NCI-H524 treated with DMSO at 0.1 percent for 48 hours (cell line): ENCODE measurements around the gene MUC2.

Experiments
- DNase-seq: peaks from one replicate; lab custom pipeline; 2025; lab: John Stamatoyannopoulos, UW

Gene MUC2

GRCh38 chr11:1072116-1072820 lies 2.4 kb upstream of the MUC2 start:
- no peak for DNase-seq

DNA sequence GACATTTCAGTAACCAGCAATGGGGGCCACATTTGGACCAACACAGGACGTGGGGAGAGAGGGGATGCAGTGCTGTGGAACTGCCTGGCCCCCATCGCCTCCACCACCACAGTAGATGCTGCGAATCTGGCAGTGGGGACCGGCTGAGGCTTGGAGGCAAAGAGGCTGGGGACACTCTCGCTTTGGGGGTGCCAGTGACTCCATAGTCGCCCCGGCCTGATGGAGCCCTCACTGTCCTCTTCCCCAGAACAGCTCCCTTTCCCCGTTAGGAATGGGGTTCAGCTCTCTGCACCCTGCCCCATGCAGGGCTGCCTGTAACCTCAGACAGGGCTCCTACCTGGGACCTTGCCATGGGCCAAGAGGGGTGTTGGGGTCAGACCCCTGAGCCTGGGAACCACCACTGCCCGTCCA lies 1.8 kb upstream of the MUC2 start:
- no peak for DNase-seq

- no peak for DNase-seq
Measured at GRCh38 chr11:1073261-1073724, 1.4 kb upstream of the MUC2 start.

- no peak for DNase-seq
Measured at GRCh38 chr11:1073851-1074243, 827 bp upstream of the MUC2 start.

DNA sequence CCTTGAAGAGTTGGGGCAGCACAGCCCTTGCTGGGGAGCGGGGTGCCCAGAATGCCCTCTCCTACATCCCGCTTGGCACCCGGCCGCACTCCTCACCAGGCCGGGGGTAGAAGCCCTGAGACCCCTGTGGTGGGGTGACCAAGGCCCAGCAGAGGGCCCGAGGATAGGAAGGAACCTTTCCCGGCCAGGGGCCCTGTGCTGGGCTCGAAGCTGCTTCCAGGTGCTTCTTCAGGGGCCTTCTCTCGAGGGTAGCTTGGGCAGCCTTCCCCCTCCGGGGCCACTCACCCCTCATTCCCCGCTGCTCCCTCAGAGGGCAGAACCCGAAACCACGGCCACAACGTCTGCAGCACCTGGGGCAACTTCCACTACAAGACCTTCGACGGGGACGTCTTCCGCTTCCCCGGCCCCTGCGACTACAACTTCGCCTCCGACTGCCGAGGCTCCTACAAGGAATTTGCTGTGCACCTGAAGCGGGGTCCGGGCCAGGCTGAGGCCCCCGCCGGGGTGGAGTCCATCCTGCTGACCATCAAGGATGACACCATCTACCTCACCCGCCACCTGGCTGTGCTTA lies 752 bp downstream of the MUC2 start:
- DNase-seq: no peak

DNA sequence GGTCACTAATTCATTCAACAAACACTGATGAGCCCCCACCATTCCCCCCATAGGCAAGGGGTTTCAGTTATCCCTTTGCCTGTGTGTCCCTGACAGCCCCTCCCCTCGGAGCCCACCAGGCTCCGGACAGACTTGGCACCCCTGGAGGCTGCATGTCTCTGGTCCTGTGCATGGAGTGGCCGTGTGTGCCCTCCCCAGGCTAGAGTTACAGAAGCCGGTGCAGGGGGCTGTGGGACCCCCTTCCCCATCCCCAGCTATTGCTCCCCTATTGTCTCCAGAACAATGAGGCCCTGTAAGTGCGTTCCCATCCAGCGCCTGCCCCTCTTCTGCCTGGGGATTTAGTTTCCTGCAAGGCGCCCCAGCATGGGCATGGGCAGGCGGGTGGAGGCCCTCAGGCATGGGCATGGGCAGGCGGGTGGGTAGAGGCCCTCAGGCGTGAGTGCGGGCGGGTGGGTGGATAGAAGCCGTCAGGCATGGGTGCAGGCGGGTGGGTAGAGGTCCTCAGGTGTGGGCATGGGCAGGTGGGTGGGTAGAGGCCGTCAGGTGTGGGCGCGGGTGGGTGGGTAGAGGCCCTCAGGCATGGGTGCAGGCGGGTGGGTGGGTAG lies 1.5 kb downstream of the MUC2 start:
- DNase-seq: no peak

DNA sequence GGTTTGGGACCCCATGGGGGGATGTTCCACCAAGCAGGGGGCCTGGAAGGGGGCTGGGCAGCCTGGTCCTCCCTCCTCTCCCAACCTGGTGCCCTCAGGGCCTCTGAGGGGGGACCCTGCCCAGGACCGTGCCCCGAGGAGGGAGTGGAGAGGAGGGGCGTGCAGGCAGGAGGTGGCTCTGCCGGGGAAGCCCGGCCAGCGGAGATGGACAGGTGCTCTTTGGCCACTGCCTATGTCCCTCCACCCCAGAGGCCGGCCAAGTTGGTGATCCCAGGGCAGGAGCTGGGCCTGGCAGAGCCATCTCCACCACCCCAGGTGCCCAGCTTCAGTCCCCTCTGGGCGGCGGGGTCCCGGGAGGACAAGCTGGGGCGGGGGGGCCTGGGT lies 2.4 kb downstream of the MUC2 start:
- DNase-seq: no peak

DNA sequence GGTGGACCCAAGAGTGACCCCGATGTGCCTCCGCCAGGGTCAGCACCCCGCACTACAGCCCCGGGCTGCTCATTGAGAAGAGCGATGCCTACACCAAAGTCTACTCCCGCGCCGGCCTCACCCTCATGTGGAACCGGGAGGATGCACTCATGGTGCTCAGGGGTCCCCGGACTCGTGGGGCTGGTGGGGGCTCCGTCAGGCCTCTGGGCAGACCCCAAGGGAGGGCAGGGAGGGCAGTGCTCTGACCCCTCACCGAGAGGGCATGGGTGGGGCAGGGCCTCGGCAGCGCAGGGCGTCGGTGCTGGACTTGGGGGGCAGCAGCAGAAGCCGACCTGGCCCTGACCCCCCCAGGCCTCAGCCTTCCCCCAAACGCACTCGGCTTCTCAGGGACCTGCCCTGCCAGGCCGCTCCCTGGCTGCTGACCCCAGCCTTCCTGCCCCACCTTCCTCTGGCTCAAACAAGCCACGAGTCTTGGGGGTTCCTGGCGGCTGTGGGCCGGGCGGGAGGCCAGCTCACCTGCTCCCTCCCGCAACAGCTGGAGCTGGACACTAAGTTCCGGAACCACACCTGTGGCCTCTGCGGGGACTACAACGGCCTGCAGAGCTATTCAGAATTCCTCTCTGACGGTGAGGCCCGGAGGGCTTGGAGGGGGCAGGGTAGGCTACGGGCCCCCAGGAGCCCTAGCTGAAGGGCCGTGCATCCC lies 2.9 kb downstream of the MUC2 start:
- DNase-seq: no peak

DNA sequence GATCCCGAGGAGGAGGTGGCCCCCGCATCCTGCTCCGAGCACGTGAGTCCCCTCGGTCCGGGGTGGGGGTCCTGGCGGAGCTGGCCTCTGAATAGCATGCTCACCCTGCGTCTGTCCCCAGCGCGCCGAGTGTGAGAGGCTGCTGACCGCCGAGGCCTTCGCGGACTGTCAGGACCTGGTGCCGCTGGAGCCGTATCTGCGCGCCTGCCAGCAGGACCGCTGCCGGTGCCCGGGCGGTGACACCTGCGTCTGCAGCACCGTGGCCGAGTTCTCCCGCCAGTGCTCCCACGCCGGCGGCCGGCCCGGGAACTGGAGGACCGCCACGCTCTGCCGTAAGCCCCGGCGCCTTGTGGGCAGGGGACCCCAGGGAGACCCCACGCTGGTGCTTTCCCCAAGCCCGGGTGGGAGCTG lies 3.5 kb downstream of the MUC2 start:
- DNase-seq: no peak

DNA sequence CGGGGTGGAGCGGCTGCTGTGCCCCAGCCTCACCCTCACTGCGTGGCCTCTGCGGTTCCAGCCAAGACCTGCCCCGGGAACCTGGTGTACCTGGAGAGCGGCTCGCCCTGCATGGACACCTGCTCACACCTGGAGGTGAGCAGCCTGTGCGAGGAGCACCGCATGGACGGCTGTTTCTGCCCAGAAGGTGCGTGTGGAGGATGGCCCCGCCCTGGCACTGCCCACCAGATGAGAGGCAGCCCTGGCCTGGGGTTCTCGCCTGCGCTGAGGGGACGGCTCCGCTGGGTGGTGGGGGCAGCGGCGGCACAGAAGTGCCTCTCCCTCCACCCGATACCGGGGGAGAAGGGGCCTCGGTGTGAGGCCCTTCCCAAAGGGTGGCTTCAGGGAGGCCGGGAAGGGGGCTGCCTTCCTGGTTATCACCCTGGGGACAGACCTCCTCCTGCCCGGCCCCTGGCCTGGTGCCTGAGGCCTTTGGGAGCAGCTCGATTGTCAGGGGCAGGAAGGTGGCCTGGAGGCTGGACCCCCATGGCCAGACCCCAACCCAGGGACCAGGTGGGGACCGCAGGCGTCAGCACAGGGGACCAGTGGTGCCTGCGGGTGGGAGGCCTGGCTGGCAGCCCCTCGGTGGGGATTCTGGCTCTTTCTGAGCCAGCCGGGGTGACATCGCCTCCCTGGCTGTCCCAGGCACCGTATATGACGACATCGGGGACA lies 7.1 kb downstream of the MUC2 start:
- no peak for DNase-seq

DNA sequence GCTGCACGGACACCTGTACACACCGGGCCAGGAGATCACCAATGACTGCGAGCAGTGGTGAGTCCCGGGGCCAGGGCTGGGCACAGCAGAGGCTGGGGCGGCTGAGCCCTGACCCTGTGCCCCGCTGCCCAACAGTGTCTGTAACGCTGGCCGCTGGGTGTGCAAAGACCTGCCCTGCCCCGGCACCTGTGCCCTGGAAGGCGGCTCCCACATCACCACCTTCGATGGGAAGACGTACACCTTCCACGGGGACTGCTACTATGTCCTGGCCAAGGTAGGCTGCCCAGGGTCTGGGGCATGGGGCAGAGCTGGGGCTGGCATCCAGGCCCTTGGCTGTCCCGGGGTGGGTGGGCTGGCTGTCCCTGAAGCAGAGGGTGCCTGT lies 7.7 kb downstream of the MUC2 start:
- no peak for DNase-seq

- DNase-seq: no peak
Measured at GRCh38 chr11:1082728-1083620, 8.3 kb downstream of the MUC2 start.

- no peak for DNase-seq
Measured at GRCh38 chr11:1083621-1084551, 9.2 kb downstream of the MUC2 start.

DNA sequence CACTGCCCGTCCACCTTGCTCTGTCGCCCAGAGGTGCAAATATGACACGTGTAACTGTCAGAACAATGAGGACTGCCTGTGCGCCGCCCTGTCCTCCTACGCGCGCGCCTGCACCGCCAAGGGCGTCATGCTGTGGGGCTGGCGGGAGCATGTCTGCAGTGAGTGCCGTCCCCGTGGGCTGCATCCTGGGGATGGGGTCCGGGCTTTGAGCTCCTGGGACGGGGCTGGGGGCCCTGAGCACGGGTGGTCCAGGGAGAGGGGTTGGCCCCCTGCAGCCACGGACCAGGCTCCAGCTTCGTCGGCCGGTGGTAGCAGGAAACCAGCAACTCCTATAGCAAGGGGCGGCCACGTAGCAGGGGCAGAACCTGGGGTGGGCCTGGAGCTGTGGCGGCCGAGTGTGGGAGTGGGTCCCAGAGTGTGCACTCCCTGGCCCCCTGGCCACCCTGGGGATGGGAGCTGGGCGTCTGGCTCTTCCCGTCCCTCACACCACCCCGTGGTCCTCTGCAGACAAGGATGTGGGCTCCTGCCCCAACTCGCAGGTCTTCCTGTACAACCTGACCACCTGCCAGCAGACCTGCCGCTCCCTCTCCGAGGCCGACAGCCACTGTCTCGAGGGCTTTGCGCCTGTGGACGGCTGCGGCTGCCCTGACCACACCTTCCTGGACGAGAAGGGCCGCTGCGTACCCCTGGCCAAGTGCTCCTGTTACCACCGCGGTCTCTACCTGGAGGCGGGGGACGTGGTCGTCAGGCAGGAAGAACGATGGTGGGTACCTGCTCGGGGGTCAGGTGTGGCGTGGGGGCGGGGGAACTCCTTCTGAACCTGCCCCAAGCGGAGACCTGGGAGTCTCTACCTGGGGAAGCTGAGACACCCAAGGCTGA lies 10.1 kb downstream of the MUC2 start:
- DNase-seq: no peak

GRCh38 chr11:1085440-1086170 lies 10.9 kb downstream of the MUC2 start:
- no peak for DNase-seq

DNA sequence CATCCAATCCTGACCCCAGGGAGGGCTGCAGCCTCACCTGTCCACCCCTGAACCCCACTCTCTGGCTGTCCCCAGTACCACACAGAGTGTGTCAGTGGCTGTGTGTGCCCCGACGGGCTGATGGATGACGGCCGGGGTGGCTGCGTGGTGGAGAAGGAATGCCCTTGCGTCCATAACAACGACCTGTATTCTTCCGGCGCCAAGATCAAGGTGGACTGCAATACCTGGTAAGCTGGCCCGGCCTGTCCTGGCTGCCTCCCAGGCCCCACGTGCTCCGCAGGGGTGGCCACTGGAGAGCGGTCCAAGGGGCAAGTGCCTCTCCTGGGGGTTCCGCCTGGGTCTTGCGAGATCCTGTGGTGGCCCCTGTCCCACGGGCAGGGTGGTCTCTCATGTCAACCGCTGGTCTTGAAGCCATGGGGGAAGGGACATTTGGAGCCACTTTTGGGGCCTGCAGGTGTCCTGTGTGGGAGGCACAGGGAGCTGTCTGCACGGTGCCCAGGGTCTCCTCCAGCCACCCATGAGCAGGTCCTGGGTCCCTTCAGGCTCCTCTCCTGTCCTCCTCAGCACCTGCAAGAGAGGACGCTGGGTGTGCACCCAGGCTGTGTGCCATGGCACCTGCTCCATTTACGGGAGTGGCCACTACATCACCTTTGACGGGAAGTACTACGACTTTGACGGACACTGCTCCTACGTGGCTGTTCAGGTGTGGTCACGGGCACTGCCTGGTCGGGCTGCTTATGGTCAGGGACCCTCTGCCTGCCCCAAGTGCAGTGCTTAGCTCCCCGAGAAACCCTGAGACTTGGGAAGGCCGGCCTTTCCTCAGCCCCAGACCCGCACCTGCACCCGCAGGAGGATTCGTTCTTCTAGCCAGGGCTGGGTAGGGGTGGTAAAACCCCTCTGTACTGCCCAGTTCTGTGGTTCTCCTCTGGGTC lies 11.8 kb downstream of the MUC2 start:
- DNase-seq: no peak

- no peak for DNase-seq
Measured at GRCh38 chr11:1087279-1087960, 12.7 kb downstream of the MUC2 start.
